Activated CD4-positive, alpha-beta T cell treated with anti-CD3 and anti-CD28 coated beads, Interleukin-2, amount 50 U/mL, for 16 hours (primary cell): ENCODE results near the gene MPP2.
"Not testable (repeated sequence)": the region's sequence is repeated elsewhere in the genome, so short reads cannot be mapped to it uniquely, and the experiment has no call there.

Source experiments
- DNase-seq: peaks from one replicate; pipeline ENCODE4 v3.0.0-alpha.2; 2020

The MPP2 gene

DNA sequence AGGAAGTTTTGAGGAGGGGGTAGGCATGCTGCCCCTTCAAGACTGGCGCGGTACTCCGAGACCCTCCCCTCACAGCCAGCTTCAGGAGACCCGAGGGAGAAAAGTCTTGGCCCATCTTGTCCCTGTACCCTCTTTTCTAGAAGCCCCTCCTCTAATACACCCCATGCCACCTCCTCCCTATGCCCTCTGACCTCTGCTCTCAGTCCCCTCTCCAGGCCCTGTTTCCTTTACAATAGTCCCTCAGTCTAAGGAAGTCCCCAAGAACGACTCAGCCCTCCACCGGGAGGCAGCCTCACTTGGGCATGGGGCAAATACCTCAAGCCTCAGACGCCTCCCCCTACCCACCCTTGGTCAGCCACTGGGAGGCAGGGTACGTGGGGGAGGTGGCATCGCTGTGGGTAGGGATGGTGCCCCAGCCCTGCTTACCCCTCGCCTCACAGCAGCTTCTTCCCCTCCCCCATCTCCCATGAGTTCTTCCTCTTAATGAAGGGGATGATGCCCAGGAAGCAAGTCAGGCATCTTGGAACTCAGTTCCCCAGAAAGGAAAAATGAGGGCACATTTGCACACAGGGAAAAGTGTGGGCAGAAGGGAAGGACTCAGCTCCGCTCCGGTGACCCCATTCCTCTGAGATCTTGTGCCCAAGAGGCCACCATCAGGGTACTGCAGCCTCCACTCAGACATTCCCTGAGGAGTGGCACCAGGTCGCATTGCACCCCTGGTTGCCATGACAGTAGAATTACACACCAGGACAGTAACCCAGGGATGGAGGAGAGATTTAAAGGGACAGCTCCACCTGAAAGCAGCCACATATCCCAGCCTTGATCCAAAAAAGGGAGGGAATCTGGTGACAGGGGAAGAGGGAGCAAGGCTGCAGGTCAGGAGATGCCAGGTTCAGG lies 6.2 kb downstream of the MPP2 start:
- DNase-seq = no peak

DNA sequence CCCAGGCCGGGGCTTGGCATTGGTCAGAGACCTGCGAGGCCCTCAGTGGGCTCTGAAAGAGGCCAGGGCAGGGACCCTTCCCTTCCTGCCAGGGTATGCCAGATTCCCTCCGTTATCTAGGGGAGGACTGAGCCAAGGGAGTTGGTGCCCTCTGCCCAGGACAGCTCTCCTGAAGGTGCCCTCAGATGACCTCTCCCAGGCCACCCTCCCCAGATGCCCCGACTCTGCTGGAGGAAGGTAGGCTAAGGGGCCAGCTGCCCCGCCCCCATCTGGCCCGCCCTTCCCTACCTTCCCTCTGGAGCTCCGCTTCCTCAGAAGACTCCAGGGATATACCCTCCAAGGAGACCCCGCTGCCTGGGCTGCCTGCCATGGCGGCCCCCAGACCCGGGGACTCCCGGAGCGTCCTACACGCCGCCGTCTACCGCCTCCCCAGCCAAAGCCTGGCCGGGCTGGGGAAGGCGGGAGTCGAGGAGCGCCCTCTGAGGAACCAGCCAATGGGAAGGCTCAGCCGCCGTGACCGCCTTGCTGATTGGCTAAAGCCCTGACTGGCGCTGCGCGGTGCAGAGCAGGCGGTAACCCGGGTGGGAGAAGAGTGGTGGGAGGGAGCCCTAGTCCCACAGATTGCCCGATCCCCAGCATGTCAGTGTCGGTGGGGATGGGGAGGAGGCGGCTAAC lies 7.0 kb downstream of the MPP2 start:
- DNase-seq = peak; percentile 83

DNA sequence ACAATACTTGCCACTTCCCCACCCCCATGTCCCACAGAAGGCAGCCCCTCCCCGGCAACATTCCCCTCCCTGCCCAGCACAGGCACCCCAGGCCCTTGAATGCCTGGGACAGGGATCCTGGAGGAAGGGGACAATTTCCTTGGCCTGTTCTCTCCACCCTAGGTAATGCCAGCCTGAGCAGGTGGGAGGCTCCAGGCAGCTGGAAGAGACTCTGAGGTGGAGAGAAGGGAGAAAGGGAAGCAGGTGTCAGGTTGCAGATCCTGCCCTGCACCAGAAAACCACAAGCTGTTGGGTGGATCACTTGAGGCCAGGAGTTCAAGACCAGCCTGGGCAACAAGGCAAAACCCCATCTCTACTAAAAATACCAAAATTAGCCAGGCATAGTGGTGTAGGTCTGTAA lies 8.9 kb downstream of the MPP2 start:
- DNase-seq = no peak

DNA sequence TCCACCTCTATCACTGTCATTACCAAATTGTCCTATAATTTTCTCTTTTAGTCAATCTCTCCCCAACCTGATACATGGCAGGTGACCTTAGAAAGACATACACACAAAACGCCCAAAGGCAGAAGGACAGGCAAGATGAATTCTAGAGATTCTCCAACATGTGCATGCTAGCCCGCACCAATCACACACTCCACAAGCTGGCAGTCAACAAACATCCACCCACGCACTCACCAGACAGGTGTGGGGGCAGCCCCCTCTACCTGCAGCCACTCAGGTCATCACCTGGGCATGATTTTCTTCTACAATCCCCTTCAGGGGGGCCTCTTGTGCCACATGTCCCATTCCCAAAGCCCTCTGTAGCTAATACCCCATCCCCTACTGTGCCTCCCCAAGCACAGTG lies 9.5 kb downstream of the MPP2 start:
- DNase-seq = no peak

DNA sequence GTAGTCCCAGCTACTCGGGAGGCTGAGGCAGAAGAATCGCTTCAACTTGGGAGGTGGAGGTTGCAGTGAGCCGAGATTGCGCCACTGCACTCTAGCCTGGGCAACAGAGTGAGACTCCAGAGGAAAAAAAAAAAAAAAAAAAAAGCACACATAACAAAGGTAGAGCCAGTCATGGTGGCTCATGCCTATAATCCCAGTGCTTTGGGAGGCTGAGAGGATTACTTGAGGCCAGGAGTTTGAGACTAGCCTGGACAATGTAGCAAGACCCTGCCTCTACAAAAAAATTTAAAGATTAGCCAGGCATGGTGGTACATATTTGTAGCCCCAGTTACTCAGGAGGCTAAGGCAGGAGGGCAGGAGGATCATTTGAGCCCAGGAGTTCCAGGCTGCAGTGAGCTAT lies 12.8 kb downstream of the MPP2 start:
- not testable (repeated sequence) for DNase-seq

DNA sequence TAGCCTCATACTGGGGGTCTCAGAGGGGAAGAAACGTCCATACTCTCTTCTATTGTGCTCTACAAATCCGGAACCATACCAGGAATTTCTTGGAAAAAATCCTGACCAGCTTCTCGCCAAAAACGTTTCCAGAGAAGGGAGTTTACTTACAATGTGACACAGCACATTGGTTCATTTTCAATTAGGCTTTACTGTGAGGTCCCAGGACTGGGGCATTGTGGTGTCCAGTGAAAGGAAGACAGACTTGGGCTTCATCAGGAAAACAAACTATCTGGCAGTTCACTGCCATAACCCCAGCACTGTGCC lies 14.7 kb downstream of the MPP2 start:
- DNase-seq = no peak

DNA sequence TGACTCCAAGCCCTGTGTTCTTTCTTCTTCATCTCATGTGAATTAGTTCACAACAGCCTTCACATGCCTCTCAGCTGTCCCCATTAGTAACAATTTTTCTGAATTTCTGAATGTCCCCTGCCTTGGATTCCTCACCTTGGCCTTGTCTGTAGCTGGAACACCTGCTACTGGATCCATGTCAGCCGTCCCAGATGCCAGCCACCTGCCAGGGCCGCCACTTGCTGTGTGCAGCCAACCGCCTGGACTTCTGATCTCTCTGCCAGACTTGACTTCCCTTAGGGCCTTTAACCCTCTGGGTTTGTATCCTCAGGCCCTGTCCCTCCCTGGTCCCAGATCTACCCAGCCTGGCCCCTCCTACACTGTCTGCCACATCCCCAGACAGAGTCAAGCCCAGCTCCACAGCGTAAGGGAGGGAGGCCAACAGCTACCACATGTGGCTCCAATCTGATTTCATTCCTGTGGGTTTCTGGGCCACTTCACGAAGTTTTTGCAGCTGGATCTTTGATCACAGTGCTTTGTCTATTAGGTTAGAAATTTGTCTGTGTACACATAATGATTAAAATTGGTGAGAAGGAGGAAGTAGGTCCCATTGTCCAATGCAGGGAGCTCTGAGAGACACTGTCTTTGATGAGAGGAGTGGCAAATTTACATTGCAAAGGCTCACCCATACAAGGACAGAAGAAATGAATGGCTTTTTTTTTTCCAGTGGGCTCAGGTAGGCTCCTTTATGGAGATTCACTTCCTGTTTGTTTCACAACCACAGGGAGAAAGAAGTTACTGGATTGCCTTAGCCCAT lies 15.3 kb downstream of the MPP2 start:
- DNase-seq = no peak

DNA sequence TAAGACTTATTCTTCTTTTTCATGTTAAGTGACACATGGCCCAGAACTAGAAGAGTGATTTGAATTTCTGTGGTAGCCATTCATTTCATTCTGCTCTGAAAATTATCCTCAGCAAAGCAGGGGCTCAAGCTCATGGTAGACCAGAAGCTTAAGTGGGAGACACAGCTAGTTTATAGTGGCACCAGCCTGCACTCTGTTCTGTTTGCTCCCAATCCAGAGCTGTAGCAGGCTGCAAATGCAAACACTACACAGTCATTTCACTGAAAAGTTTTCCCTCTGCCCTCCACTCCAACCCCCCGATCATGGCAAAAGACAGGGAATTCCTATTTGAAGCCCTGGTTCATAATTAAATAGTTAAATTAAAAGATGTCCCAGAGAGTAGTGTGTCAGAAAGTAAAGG lies 17.1 kb downstream of the MPP2 start:
- DNase-seq = no peak

DNA sequence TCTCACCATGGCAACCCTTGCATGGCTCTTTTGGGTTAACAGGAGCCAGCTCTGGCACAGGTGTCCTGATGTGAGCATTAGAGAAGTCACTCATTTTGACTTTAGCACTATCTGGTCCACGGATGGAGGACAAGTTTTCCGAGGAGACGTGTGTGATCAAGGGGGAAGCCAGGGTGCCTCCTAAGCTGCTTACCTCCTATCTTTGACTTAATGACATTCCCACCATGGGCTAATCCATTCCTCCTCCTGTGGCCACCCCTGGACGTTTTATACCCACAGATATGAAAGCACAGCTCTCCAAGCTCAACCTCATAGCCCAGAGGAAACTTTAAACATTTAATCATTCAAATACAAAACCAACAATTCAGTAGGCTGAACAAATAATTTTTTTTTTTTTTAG lies 18.8 kb downstream of the MPP2 start:
- DNase-seq = no peak

DNA sequence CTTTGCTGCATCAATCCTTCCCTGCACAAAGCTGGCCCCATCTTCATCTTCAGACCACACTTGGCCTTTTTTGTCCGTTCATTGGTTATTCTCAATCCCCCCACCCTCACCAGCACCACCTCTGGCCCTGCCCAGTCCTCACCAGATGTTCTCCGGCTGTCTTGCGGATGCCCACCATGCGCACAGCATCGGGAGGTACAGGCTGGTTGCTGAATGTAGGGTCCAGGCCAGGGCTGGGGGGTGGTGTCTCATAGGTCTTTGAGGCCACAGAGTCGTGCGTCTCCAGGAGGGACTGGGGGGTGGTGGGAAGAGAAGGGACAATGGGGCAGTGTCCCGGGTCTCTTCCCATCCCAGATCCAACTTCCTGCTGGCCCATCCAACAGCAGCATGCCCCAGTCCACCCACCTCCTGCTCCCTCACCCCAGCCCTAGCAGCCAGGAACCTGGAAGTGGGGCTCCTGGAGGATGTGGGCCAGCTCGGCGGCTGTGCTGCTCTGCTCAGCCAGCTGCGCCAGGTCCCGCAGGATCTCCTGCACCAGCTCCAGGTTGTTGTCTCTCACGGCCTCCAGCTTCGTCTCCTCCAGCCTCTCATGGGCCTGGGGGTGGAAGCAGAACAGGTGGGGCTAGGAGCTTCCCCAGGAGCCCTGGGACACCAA lies 24.4 kb downstream of the MPP2 start:
- no peak for DNase-seq

DNA sequence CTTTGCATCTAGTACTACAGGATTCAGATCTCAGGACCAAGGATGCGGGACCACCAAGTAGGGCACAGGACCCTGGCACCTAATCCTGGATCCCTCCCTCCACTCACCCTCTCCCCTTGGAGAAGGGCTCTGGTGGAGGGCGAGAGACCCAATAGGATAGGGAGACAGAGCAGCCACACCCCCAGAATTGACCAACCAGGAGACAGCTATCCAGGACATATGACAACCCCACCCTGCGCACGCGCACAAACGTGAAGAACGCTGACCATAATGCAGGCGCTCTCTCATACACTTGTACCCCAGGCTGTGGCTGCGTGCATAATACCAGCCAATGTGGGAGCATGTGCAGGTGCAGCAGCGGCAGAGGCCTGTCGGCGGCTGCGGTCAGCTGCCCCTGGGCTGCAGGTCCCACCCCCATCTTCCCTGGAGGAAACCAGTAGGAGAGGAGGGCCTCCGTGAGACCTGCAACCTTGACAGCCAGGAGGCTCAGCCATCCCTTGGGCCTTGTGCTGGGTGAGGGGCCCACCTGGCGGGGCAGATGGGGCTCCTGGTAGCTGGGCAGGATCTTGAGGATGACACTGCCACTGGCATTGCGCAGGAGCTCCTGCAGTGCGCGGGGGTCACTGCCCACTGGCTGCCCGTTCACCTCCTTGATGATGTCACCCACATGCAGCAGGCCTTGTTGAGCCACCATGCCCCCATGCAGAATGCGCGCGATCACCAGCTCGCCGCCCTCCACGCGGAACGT lies 25.4 kb downstream of the MPP2 start:
- no peak for DNase-seq

DNA sequence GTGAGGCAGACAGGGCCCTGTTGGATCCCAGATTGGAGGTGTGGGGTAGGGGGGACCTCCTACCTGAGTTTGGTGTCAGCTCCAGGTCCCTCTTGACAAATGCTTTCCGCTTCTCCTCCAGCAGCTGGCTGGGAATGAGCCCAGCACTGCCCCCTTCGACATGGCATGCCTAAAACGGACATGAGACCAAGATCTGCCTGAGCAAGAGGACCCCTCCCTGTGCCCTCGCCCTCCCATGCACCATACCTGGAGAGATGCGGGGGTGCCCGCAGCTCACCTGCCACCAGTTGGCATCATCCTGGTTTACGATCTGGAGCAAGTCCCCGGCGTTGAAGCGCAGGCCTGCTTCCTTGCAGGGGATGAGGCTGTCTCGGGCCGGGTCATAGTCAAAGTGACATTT lies 26.2 kb downstream of the MPP2 start:
- DNase-seq = no peak

DNA sequence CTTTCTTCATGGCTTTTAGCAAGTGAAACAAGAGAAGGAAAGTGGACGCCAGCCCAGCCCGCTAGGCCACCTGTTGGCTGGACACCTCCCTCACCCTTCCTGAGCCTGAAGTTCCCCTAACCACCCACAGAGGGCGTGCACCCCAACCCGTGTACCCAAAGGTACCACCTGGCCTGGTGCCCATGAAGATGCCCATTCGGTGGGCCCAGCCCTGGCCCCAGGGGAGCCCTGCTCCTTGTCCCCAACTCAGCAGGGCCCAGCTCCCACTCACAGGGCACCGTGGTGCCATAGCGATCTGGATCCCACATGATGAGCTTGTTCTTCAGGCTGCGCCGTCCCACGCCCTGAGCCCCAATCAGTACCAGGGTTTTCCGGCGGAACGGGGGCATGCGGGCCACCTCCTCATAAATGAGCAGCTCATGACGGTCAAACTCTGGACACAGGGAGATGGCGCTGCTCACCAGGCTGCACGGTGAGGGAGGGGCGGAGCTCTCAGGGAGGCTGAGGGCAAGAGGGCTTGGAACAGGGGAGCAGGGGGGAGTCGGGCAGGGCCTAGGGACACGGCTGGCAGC lies 26.8 kb downstream of the MPP2 start:
- DNase-seq = peak; percentile 52

DNA sequence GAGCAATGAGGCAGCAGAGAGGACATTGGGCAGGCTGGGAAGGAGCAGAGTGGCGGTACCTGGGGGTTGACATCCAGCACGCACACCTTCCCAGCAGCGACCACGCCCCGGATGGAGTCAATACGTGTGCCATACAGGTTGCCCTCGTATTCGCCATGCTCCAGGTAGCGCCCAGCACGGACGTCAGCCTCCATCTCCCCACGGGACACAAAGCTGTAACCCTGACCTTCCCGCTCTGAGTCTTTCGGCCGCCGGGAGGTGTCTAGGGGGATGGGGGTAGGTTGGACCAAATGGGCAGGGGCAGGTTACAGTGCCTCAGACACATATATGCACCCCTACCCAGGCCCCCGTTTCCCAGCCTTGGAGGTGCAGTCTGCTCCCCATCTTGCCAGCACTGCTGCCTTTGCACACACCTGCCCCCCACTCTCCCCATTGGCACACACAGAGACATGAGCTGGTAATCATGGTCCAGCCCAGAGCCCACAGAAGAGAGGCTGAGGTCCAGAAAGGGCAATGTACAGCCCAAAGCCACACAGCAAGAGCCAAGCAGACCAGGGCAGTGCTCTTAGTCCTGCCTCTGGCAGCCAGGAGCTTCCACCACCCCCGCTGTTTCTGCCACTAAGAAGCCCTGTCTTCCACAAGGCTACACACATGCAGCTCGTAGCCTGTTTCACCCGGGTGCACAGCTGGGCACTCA lies 27.5 kb downstream of the MPP2 start:
- DNase-seq = no peak

DNA sequence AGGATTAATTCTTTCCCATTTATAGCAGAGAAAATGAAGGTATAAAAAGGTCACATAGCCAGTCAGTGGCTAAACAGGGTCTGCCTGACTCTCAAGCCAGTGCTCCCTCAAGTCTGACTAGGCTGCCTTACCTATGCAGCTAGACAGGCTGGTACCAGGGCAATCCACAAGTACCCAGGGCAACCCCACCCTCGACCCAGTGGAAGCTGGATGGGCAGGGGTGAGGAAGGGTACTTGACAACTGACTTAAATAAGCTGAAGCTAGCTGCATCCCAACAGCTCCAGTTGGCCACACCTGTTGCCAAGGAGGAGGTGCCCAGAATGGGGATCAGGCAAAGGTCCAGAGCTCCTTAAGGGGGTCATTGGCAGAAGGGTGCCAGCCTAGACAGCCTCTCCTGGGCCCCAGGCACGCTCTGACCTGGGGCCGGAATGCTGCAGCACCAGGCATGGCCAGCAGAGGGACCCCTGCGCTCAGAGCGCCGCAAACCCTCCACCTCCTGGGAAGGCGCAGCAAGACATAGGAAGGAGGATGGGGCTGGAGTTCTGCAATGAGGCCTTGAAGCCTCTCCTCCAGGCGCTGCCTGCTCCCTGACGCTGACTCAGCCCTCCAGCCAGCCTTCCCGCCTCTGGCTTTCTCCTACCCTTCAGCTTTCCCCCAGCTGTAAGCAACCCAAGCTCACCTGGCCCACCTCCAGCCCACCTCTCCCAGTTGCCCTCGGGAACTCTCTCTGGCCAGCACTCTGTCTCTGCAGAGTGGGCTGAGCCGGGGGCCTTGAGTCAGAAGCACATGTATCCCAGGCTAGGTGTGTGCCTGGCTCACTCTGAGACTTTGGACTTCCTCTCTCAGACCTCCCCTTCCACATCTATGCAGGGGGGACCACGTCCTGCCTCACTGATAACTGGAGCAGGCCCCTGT lies 28.8 kb downstream of the MPP2 start:
- peak; percentile 58 for DNase-seq

DNA sequence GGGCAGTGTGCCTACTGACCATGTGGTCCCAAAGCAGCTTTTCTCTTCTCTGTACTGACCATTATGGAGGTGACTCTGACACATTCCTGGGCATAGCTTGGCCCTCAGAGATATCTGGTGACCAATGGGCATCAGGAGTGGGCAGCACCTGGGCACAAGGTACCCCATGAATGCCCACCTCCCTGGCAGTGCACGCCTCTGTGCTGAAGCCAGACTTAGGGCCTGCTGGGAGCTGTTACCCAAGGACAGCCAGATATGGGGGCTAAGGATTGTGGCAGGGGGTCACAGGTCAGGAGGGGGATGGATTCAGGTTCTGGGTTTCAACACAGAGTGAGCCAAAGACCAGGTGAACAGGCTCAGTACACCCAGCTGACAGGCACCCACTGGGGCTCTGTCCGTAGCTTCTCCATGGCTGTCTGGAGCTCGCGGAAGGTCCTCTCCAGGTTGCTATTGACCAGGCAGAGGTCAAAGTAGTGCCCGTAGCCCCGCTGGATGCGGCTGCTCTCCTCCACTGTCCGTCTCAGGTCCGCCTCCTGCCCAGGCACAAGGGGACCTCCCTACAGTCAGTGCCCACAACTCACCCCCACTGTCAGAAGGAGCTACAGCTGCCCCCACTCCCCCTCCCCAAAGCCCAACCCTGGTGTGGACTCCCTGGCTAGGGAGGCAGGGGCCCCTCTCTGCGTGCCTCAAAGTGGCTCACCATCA lies 29.7 kb downstream of the MPP2 start:
- DNase-seq = no peak

DNA sequence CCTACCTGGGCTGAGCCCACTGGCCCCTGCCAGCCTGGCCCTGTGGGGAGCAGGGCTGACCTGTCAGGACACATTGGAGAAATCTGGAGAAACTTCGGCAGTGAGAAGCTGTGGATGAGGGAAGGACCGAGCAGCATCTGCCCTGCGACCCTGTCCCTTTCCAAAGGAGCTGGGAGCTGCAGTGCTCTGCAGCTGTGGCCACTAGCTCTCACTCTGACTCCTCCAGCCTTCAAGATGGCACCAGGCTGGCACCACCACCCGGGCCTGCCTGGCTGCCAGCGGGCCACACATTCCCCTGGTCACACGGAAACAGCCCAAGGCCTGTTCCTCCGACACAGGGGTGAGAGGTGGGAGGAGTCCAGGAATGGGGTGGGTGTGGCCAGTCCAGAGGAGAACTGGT lies 30.3 kb downstream of the MPP2 start:
- DNase-seq = no peak

DNA sequence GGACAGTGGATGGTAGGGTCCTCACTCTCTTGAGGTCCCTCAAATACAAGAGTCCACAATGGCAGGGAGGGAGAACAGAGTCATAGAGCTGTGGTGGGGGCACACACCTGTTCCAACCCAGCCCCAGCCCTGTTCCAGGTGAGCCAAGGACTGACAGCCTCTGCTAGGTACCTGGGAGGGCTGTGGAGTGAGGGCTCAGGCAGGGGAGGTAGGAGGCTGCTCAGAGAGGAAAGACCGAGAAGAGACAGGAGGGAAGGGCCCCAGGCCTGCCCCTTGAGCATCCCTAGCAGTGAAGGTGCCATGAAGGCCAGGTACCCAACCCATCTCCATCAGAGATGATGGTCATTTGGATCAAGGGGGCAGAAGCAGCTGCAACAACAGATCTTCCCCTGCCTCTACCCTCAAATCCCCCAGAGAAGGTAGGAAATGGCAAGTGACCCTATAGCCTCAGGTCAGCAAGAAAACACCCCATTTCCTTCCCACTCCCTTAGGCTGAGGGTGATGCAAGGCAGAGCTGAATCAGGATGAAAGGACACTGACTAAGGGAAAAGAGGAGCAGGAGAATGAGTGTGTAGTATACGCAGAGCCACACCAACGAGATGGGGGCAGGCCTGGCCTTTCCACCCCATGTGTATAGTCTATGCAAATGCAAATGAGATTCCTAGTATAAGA lies 31.7 kb downstream of the MPP2 start:
- peak; percentile 10 for DNase-seq

DNA sequence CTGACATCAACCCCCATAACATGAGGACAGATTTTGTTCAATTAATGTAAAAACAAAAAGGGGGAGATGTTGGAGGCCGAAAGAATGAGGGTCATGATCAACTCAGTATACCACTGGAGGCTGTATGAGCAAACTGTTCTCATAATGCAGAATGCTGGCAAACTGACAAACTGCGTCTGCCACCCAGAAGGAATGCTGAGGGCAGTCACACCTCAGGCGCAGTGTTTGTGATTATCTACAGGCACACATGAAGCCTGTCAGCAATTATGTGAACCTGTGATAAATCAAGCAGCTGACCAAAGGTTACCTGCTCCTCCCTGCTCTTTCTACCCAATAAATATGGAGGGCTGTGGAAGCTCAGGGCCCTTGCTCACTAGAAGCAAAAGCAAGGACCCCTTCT lies 33.0 kb downstream of the MPP2 start:
- no peak for DNase-seq
